GM18498 (cell line): ENCODE data around the gene GFER.
"Not testable (repeated sequence)": the region's sequence is repeated elsewhere in the genome, so short reads cannot be mapped to it uniquely, and the experiment has no call there.

Experiments used
- ATAC-seq: cut with Tn5 transposase; IDR thresholded peaks from one replicate; pipeline ENCODE4 v1.9.1; 2021; ENCODE audit warnings: mild to moderate bottlenecking, moderate library complexity; ENCODE audit not compliant: unreplicated experiment

Gene GFER

DNA sequence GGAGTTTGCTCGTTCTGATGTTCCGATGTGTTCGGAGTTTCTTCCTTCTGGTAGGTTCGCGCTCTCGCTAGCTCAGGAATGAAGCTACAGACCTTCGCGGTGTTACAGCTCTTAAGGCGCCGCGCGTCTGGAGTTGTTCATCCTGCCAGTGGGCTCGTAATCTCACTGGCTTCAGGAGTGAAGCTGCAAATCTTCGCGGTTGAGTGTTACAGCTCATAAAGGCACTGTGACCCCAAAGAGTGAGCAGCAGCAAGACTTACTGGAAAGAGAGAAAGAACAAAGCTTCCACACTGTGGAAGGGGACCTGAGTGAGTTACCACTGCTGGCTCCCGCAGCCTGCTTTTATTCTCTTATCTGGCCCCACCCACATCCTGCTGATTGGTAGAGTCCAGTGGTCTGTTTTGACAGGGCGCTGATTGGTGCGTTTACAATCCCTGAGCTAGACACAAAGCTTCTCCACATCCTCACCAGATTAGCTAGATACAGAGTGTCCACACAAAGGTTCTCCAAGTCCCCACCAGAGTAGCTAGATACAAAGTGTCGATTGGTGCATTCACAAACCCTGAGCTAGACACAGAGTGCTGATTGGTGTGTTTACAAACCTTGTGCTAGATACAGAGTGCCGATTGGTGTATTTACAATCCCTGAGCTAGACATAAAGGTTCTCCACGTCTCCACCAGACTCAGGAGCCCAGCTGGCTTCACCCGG lies 26.4 kb upstream of the GFER start:
- not testable (repeated sequence) for ATAC-seq

DNA sequence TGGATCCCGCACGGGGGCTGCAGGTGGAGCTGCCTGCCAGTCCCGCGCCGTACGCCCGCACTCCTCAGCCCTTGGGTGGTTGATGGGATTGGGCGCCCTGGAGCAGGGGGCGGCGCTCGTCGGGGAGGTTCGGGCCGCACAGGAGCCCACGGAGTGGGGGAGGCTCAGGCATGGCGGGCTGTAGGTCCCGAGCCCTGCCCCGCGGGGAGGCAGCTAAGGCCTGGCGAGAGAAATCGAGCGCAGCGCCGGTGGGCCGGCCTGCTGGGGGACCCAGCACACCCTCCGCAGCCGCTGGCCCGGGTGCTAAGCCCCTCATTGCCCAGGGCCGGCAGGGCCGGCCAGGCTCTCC lies 25.9 kb upstream of the GFER start:
- ATAC-seq, result not testable (repeated sequence)

DNA sequence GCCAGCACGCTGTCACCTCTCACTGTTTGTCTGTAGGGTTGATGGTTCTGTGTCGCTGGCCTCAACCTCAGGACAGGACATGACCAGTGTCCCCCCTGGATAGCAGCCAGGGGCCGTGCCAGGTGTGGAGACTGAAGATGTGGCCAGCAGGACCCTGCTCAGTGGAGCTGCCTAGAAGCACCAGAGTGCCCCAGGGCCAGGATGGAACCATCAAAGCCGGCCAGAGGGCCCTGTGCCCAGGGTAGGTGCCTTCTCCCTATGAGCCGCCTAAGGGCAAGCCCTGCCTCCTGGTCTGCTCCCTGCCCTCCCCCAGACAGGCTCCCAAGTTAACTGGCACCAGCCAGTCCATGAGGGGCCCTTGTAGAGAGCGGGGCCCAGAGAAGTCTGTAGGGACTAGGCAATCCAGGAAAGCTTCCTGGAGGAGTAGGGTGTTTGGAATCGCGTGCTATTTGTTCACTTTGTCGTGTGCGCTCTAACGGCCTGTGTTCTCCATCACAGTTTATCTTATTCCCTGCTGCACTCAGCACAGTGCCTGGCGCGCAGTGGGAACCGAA lies 25.2 kb upstream of the GFER start:
- ATAC-seq, result no peak

DNA sequence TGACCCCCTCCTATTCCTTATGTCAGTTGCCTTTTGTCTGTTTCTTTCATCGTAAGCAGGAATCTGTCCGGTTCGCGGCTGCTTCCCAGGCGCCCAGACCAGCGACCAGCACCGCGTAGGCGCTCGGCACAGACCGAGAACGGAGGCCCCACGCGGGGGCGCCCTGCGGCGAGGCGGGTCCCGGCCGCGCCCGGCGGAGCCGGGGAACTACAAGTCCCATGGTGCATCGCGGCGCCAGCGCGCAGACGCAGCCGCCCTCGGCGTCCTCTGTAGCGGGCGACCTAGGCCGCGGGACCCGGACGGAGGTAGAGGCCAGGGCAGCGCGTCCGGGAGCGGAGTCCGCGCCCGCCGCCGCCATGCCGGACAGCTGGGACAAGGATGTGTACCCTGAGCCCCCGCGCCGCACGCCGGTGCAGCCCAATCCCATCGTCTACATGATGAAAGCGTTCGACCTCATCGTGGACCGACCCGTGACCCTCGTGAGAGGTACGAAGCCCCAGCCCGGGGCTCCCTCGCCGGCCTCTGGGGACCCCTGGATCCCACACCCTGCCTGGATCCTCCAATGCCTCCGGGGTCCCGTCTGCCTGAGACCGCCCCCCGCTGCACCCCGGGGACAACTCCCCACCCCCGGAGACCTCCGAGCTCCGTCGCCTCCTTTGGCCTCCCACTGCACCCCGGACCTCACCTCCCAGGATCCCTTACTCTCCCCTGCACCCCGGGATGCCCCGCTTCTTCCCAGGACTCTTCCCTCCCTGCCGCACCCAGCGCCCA lies 24.5 kb upstream of the GFER start, which contains the start of gene NDUFB10:
NDUFB10 (plus strand) TSS at position 270 of the 771 bp plus-strand sequence; CDS start at position 357, 87 bp downstream.
- peak; percentile 67 for ATAC-seq

DNA sequence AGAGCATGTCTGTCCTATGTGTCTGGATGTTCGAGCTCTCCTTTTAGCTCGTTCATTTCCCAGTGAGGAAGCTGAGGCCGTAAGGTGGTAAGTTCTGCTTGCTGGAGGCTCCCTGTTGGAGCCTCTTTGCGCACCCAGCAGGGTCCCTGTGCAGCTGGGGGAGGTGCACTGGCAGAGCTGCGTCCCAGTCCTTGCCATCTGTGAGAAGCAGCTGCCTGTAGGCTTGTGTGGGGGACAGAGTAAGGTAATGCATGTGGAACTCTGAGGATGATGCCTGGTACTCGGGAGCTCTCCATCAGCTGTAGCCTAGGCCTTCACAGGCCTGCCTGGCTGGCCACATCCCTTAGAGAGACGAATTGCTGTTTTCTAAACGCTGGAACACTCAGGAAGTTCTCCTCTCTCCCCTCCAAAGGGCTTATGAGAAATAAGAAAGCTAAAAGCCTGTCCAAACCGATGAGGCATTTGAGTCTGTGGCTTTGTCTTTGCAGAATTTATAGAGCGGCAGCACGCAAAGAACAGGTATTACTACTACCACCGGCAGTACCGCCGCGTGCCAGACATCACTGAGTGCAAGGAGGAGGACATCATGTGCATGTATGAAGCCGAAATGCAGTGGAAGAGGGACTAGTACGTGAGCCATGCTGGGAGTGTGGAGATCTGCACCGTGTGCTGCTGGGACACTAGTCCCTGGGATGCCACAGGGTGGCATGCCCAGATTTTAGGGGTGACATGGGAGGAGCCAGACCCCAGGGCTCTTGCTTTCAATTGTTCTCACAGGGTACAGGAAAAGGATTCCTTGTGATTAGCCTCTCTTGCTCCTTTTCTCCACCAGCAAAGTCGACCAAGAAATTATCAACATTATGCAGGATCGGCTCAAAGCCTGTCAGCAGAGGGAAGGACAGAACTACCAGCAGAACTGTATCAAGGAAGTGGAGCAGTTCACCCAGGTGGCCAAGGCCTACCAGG lies 23.0 kb upstream of the GFER start:
- ATAC-seq, result no peak

DNA sequence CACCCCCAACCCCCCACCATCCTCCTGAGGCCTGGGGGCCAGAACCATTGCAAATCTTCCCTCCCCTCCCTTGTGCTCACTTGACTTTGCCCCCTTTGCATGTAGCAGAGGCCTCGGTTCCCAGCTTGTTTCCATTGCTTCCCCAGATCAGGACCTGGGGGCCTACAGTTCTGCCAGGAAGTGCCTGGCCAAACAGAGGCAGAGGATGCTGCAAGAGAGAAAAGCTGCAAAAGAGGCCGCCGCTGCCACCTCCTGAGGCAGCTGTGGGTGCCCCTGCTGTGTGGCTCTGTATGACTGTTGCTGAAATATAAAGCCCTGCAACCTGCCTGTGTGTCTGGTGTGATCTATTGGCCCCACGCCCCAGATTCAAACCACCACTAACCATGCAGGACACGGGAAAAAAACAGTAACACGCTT lies 22.3 kb upstream of the GFER start:
- no peak for ATAC-seq

DNA sequence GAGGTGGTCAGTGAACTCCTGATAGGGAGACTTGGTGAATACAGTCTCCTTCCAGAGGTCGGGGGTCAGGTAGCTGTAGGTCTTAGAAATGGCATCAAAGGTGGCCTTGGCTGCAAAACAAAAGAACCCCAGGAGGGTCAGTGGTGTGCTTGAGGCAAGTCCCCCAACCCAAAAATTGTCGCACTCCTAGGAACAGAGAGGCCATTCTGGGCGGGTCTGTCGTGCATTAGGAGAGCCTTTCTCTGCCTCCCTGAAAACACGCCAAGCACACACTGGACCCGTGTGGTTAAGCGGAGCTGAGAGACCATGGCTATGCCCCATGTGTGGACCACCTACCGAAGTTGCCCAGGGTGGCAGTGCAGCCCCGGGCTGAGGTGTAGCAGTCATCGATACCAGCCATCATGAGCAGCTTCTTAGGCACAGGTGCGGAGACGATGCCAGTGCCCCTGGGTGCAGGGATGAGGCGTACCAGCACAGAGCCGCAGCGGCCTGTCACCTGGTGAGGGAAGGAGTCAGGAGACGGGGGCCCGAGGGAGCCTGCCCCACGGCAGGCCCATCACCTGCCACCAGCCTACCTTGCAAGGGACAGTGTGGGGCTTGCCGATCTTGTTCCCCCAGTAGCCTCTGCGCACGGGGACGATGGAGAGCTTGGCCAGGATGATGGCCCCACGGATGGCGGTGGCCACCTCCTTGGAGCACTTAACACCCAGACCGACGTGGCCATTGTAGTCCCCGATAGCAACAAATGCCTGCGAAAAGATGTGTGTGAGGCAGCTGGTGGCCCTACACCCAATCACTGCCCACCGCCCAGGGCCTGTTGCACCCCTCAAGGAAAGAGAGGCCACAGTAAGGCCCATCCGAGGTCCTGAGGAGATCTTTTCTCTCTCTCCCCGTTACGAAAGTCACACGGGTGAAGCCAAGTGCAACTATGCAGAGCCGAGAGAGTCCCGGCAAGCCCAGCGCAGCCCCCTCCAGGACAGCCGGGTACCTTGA lies 21.5 kb upstream of the GFER start:
- ATAC-seq, result not testable (repeated sequence)

DNA sequence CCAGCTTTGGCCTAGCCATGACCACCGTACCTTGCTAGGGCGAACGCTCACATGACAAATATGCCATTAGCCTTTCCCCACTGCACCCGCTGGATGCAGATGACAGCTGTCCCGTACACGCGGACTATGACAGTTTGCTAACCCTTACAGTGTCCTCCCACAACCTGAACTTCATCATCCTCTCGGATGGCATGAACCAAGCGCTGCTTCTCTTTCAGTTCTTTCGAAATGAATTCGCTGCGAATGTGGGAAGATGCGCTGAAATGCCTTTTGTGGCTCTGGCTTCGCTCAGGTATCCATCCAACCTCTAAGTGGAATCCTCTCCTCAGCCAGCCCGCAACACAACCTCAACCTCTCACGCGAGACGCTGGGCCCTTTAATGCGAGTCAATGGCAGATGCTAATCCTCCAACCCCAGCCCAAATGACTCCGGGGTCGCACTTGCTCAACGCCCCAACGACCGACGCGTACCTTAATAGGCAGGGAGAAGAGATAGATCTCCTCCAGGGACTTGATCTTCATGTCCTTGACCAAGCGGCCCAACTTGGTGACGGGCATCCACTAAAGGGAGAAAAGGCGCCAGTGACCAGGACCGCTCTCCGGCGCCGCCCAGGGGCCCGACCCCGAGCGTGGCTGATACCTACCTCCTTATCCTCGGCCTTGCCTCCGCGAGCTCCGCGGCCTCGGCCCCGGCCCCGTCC lies 20.0 kb upstream of the GFER start:
- ATAC-seq, result peak; percentile 14

DNA sequence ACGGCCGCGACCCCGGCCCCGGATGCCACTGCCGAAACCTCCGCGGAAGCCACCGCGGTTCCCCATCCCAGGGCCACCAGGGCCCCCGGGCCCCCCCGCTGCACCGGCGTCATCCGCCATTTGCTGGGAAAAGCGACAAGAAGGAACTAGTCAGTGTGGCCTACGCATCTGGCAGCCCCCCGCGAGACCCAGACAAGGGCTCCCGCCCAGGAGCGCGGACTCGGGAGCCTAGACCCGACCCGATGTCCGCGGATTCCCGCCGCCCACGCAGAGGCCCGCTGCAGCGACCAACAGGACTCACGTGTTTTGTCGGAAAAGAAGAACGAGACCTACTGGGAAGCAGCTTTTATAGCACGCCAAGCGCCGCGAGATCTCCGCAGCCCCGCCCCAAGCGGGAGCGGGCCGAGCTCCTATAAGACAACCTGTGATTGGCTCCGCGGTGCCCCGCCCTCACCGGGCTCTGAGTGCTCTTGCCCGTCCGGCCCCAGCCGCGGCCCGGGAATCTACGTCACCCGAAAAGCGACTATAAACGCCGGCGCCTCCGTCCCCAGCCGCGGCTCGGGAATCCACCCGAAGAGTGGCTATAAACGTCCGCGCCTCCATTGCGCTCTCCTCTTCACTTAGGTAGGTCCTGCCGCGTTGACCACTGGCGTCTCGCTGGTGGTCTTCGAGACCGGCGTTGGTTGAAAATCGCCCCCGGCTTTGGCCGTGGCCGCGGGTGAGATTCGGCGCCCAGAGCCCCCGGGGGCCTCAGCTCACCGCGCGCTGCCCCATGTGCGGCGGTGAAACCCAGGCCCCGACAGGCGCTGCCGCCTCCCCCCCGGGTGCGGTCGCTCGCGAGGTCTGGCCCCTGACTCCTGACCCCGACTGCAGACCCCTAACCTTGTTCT lies 19.2 kb upstream of the GFER start, which contains the start of gene RPS2:
RPS2 (minus strand) TSS at position 321 of the 890 bp plus-strand sequence; CDS start at position 120, 201 bp downstream.
- ATAC-seq, result peak; percentile 84

DNA sequence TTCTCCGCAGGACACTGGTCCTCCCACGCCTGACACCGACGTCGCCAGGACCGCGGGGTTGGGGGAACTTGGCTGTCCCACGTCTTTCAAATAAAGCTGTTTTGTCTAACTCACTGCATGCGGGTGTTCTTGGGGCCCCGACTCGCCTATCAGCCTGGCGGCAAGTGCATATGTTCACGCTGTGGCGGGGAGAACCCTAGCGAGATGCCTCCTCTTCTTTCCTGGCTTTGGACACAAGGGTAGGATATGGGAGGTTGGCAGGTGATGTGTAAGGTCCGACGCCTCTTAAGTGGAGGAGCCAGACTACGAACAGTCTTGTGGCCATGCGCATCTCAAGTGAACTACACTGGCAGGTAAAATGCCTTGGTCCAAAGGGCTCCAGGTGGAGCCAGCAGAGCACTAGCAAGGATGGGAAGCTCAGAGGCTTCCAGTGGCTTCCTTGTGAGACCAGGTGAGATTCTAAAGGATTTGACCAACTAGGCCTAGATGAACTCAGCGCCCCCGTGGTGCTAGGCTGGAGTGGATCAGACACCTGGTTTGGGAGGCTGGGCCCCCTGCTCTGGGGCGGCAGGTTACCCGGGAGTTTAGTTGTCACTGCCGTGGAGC lies 18.5 kb upstream of the GFER start:
- no peak for ATAC-seq

DNA sequence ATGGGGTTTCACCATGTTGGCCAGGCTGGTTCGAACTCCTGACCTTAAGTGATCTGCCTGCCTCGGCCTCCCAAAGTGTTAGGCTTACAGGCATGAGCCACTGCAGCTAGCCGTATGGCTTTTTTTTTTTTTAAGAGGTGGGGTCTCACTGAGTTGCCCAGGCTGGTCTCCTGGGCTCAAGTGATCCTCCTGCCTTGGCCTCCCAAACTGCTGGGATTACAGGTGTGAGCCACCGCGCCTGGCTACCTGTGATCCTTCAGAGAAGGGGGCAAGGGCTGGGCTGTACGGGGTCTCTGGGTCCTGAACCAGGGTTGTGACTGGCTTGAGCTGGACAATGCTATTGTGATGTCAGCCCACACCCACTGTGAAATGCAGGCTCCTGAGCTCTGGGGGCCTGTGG lies 17.5 kb upstream of the GFER start, which contains the start of gene RNF151:
RNF151 (plus strand) TSS at position 397 of the 400 bp plus-strand sequence. CDS start 26 bp downstream, outside the sequence.
- ATAC-seq, result no peak

DNA sequence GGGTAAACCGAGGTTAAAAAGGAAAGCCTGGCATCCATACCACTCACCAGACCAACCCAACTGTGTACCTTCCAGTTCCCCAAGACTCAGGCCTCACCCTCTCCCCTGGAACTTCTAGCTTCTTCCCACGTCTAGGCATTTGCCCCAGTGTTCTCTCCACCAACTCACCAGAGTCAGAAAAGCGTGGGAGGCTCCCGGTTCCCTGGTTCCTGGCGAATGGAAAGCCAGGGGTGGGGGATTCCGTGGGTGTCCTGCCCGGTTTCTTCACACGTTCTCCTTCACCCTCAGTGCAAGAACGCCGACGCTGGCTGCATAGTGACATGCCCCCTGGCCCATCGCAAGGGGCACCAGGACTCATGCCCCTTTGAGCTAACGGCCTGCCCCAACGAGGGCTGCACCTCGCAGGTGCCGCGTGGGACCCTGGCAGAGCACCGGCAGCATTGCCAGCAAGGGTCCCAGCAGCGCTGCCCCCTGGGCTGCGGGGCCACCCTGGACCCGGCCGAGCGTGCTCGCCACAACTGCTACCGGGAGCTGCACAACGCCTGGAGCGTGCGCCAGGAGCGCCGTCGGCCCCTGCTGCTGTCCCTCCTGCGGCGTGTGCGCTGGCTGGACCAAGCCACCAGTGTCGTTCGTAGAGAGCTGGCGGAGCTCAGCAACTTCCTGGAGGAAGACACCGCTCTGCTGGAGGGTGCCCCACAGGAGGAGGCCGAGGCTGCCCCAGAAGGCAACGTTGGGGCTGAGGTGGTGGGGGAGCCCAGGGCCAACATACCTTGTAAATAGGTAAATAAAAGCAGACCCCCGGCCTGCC lies 15.6 kb upstream of the GFER start:
- no peak for ATAC-seq

DNA sequence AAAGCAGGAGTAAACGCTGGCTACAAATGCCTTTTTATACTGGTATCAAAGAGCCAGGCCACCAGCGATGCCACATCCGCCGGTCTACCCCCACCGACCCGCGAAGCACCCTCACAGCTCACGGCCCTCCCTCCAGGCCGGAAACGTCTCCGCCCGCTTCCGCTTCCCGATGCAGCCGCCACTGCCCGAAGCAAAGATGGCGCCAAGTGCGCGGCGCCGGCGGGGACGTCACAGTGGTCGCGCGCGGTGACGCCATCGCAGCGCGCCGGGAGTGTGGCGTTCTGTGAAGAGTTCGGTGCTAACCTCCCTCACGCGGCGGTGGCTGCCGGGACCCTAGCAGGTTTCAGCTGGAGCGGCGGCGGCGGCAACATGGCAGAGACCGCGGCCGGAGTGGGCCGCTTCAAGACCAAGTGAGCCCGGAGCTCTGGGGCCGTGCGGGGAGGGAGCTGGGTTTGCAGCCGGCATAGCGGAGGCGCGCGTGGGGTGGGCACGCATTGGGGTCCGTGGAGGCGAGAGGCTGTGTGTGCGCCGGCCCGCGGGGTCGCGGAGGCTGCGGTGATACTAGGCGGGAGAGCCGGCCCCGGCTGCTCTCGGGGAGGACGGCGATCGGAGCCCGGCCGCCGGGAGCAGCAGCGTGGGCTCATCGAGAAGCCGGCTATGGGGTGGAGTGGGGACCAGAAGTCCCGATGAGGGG lies 12.1 kb upstream of the GFER start, which contains the start of gene TBL3:
TBL3 (plus strand) TSS at position 258 of the 694 bp plus-strand sequence; CDS start at position 370, 112 bp downstream.
- ATAC-seq, result peak; percentile 81

DNA sequence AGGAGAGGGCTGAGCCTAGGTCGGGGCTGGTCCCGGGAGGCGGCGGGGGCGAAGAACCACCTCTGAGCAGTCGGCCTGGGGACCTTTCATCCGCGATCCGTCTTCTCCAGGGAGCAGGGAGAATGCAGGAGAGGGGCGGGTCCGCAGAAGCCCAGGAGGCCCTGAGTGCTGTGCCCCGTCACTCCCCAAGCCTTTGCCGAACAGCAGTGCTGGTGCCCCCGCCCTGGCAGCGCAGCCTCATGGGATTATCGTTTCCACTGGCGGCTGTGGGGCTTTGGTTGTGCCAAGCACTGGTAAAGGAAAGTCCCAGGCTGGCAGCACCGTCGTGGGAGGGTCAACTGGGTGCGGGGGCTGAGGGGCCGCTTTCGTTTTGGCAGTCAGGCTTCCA lies 11.5 kb upstream of the GFER start:
- ATAC-seq, result no peak

DNA sequence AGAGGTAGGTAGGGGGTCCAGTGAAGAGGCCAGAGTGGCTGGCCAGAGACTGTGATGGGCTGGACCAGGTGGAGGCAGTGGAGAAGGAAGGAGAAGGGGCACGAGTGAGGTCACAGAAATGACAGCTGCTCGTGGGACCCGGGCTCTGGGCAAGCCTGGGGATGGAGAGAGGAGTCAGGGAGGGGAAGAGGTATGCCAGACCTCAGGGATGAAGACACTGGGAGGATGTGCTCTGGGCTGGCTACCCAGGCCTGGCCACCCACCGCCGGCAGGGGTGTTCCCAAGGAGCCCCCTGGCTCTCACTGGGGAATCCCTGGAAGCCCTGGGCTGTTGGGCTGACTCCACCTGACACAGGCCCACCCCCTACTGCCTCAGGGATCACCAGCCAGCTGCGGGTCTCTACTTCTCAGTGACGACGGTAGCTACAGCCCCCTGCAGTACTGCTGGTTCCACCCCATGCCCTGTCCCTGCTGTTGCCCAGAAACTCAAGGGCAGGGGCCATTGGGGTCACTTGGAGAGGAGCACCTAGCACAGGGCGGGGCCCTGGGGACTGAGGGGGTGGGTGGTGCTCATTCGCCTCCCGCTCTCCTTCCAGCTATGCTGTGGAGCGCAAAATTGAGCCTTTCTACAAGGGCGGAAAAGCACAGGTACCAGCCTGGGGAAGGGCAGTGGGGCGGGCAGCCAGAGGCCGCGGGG lies 10.4 kb upstream of the GFER start:
- no peak for ATAC-seq
